B cell (primary cell): ENCODE data around the gene TESK2.

Experiments
- CTCF ChIP-seq: fragments of 200-600 bp; IDR thresholded peaks from one replicate; pipeline ENCODE4 v1.8.0; 2022; ENCODE audit warnings: antibody characterized with exemption, mild to moderate bottlenecking
- EZH2 ChIP-seq: IDR thresholded peaks from 2 replicates; pipeline ENCODE4 v1.6.1; 2012; ENCODE audit warnings: borderline replicate concordance, low read depth, mild to moderate bottlenecking, moderate library complexity, low read length; ENCODE audit not compliant: insufficient read depth, poor library complexity, severe bottlenecking

GRCh38 chr1:45355683-45356082, 135.3 kb downstream of the TESK2 start:
- TF ChIP-seq CTCF (no peak), EZH2 (no peak)
